HFFc6 (cell line): ENCODE data around the gene ATP5PB. TPM values are rescaled to one million over a fixed set of nuclear protein-coding genes. Genes with fewer than 3 reads are reported as not detected.
A peak's percentile ranks its signal among the peaks of the same experiment; 100 is the strongest.

Experiments used
- DNase-seq: peaks from one replicate; pipeline ENCODE4 v3.0.0-alpha.2; 2018
- H3K27ac Mint-ChIP-seq: 2 replicates; pipeline ENCODE4 v1.8.0; 2020; ENCODE audit warnings: mild to moderate bottlenecking, mixed read lengths
- H3K27me3 Mint-ChIP-seq: 2 replicates; pipeline ENCODE4 v1.8.0; 2021; ENCODE audit warnings: mild to moderate bottlenecking, moderate library complexity, mixed read lengths; ENCODE audit not compliant: insufficient read depth
- H3K36me3 Mint-ChIP-seq: 2 replicates; pipeline ENCODE4 v1.8.0; 2021; ENCODE audit warnings: low read depth, mixed read lengths
- H3K4me1 Mint-ChIP-seq: 2 replicates; pipeline ENCODE4 v1.8.0; 2020; ENCODE audit warnings: low read depth, mixed read lengths
- H3K4me3 Mint-ChIP-seq: 2 replicates; pipeline ENCODE4 v1.8.0; 2020; ENCODE audit warnings: mild to moderate bottlenecking, moderate library complexity, mixed read lengths
- H3K9me3 Mint-ChIP-seq: 2 replicates; pipeline ENCODE4 v1.8.0; 2020; ENCODE audit warnings: mild to moderate bottlenecking, mixed read lengths
- total RNA-seq, 6 experiments: library from RNA; stranded (reverse); fragmentation: NEBNext Ultra II Directional; extraction: Animal tissue kit (Norgen Biotek cat#: 25700); gene quantifications; 2 replicates in 1 of 6; 3 replicates in 5 of 6; pipeline ENCODE4 v1.2.3, GENCODE V29; 2021
- TF ChIP-seq, protein P1 (sequence below): fragments of 200-600 bp; sonication (generic); IDR thresholded peaks from 2 replicates; pipeline ENCODE4 v1.5.0; 2021; ENCODE audit warnings: antibody characterized with exemption, mild to moderate bottlenecking

The ATP5PB gene
- total RNA-seq, 6 experiments from 2014 or later: 253 to 293 (median 285) TPM

DNA sequence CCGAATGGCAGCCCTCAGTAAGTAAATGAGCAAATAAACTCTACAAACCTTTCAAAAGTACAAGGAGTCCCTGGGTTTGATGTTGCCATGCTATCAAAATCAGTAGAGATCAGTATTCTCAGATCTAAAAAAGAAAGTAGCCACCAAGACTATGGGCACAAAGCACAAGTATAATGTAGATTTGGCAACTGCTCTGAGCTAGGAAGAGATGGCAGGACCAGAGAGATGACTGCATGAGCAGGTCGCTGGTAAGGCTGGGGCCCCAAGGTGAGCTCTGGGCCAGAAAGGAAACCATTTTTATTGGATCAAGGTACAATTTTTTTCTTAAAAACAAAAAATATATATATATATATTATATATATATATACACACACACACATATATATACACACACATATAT, 57.3 kb downstream of the ATP5PB start:
- Mint-ChIP-seq H3K9me3 (no peaks in the 10 kb centered on the region), H3K4me1 (peaks cover 20% of the 10 kb centered on the region), H3K27me3 (peaks cover 6% of the 10 kb centered on the region; the same call in 1 of the 2 replicates), H3K36me3 (no peaks in the 10 kb centered on the region), H3K27ac (no peak overlapping the region), H3K4me3 (no peak overlapping the region)
- no peak for DNase-seq
- TF ChIP-seq, protein P1, sequence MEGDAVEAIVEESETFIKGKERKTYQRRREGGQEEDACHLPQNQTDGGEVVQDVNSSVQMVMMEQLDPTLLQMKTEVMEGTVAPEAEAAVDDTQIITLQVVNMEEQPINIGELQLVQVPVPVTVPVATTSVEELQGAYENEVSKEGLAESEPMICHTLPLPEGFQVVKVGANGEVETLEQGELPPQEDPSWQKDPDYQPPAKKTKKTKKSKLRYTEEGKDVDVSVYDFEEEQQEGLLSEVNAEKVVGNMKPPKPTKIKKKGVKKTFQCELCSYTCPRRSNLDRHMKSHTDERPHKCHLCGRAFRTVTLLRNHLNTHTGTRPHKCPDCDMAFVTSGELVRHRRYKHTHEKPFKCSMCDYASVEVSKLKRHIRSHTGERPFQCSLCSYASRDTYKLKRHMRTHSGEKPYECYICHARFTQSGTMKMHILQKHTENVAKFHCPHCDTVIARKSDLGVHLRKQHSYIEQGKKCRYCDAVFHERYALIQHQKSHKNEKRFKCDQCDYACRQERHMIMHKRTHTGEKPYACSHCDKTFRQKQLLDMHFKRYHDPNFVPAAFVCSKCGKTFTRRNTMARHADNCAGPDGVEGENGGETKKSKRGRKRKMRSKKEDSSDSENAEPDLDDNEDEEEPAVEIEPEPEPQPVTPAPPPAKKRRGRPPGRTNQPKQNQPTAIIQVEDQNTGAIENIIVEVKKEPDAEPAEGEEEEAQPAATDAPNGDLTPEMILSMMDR: no peak

DNA sequence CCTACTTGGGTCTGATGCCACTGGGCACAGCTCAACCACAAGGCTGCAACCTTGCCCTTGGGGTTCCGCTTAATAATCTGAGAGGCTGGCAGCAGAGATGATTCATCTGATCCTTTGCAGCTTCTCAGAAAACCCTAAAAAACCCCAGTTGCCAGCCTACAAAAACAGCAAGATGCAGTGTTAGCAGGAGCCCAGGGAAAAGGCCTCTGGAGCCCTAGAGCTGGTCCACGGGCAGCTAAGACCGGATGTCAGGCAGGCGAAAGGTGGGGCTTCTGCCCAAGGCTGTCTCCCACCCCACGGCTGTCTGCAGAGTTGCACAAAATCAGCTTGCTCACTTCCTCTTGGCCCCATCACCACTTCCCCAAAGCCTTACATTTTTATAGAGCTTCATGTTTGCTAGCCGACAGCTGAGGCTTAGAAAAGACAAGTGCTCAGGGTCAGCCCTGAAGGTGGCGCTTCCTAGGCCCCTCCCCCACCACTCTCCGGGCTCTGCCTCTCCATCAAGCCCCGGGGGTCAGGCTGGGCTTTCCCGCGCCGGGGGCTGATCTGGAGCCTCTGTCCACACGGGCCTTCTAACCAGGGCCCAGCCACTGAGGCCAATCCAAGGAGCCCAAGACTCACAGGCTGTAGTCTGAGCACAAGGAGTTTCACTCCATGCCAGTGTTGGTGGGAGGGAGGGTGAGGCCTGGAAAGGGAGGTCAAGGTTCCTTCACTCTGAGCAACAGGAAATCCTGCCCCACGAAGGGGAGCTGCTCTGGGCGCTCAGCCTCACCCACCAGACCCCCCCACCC, 58.3 kb downstream of the ATP5PB start:
- Mint-ChIP-seq H3K4me3 (peak overlapping the region; percentile 73), H3K36me3 (no peaks in the 10 kb centered on the region), H3K27ac (peak overlapping the region; percentile 94), H3K4me1 (peaks cover 20% of the 10 kb centered on the region), H3K27me3 (peaks cover 6% of the 10 kb centered on the region; the same call in 1 of the 2 replicates), H3K9me3 (no peaks in the 10 kb centered on the region)
- TF ChIP-seq, protein P1: no peak
- peak; percentile 52 for DNase-seq

DNA sequence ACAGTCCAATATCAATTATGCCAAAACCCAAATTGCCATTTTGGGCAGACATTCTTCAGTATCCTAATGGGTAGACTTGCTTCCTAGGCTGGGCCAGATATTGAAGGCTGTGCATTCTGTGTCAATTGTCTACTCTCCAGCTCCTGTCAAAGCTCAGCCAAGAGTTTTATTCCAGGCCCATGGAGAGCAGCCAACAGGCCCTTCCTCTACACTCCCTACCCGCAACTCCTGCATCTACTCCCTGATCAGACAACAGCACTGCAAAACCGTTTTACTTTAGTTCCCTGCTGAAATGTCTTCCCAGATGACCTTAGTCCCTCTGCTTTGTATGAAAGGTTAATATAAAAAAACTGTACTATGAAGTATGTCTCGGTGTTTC, 60.7 kb downstream of the ATP5PB start:
- Mint-ChIP-seq H3K4me3 (no peak overlapping the region), H3K4me1 (peaks cover 20% of the 10 kb centered on the region), H3K9me3 (no peaks in the 10 kb centered on the region), H3K36me3 (no peaks in the 10 kb centered on the region), H3K27me3 (no peaks in the 10 kb centered on the region; the same call in 1 of the 2 replicates), H3K27ac (no peak overlapping the region)
- no peak for DNase-seq
- TF ChIP-seq, protein P1: no peak

DNA sequence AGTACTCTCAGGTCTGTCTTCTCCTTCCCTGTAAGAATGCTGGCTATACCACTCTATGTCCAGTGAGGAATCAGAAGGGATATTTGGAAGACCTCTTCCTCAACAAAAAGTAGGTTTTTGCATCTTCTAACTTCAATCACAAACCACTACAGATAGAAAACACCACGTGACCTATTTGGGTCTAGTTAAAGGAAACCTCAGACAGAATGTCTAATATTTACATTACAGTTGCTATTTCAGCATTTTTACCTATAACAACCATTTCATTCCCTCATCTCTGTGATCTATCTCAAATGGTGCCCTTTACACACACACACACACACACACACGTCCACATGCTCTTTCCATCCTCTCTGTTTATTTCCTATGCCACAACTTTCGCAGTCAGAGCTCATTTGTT, 62.1 kb downstream of the ATP5PB start:
- Mint-ChIP-seq H3K4me1 (peaks cover 21% of the 10 kb centered on the region), H3K4me3 (no peak overlapping the region), H3K27ac (no peak overlapping the region), H3K27me3 (peaks cover 2% of the 10 kb centered on the region; the same call in 1 of the 2 replicates), H3K9me3 (no peaks in the 10 kb centered on the region), H3K36me3 (no peaks in the 10 kb centered on the region)
- TF ChIP-seq, protein P1: no peak
- no peak for DNase-seq

Other genes starting within 250 kb of the ATP5PB start
- 1 to 10 TPM in 5 of 6 experiments, under 1 TPM in 1; 0.92 to 4.0 (median 3.7) TPM for gene DENND2D, start 248.8 kb upstream of the ATP5PB start, total RNA-seq
- under 1 TPM in 3 of 6 experiments, not detected in 3; 0.35 to 0.64 (median 0.57) TPM for gene CHI3L2, start 221.8 kb upstream of the ATP5PB start, total RNA-seq
- gene CHIA, start 158.6 kb upstream of the ATP5PB start, total RNA-seq: not detected
- gene OVGP1, start 21.7 kb upstream of the ATP5PB start, total RNA-seq: under 1 TPM in 5 of 6 experiments, not detected in 1; 0.09 to 0.74 (median 0.14) TPM
- 10 to 100 TPM; 42.5 to 53.7 (median 47.7) TPM for gene WDR77, start 208 bp upstream of the ATP5PB start, total RNA-seq
- gene C1orf162, start 24.5 kb downstream of the ATP5PB start, total RNA-seq: under 1 TPM in 2 of 6 experiments, not detected in 4; 0.33 to 0.52 TPM
- not detected for gene ADORA3, start 54.2 kb downstream of the ATP5PB start, total RNA-seq
- not detected for gene TMIGD3, start 54.2 kb downstream of the ATP5PB start, total RNA-seq
- 10 to 100 TPM; 75.7 to 82.9 (median 80.3) TPM for gene RAP1A, start 170.3 kb downstream of the ATP5PB start, total RNA-seq